Activated T-helper 9 cell treated with anti-CD3 and anti-CD28 coated beads, Interleukin-2, amount 50 U/mL, for 16 hours (primary cell): Measurements from ENCODE around the gene FLACC1.
"Not testable (repeated sequence)": the region's sequence is repeated elsewhere in the genome, so short reads cannot be mapped to it uniquely, and the experiment has no call there.

Source experiments
- DNase-seq: peaks from one replicate; pipeline ENCODE4 v3.0.0-alpha.2; 2020; ENCODE audit warnings: low read depth

The FLACC1 gene

DNA sequence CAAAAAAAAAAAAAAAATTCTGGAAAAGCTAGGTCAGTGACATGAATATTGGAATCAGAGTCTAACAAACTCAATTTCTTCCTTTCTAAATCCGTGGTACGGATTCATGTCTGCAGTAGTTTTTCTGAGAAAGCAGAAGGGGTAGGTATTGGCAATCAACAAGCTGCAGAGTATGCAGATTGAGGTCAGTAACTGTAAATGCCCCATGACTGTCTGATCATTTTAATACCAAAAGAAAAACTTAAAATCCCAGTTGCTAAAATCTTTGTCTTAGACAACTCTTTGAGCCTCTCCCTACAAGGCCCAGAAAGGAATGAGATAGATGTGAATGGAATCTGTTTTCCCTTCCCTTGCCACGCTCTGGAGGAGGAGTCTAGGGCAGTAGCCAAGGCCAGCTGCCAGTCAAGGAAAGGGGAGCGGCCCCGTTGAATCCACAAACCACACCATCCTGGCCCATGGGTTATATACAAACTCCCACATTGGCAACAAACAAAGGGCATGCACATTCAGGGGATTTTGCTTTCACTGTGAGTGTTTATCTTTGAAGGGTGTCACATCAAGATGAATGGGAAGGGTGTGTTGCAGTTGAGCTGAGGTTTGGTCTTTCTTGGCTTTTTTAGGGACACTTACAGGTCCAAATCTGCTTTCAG lies 102.9 kb downstream of the FLACC1 start:
- DNase-seq: no peak

DNA sequence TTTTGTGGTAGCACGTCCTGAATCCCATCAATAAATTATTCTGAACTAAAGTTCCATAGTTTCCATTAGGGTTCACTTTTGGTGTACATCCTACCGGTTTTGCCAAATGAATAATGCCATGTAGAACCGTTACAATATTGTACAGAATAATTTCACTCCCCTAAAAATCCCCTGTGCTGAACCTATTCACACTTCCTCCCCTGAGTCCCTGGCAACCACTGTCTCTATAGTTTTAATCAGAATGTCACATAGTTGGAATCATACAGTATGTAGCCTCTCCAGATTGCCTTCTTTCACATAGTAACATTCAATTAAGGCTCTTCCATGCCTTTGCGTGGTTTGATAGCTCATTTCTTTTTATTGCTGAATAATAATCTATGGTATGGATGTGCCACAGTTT lies 106.4 kb downstream of the FLACC1 start:
- DNase-seq: no peak

DNA sequence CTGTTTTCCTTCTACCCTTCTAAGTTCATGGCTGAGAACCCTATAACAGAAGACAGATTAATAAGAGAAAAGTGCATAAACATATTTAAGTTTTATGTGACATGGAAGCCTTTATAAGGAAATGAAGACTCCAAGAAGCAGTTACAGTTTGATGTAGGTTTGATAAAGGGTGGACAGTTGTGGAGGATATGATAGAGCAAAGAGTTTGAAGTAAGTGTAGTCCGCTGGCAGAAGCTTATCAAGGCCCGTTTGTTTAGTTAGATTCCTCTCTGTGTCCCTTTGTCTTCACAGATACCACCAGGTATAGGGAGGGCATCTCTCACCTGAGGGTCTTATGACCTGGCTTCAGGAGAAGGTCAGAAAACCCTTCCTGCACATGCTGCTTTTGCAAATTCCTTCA lies 107.3 kb downstream of the FLACC1 start:
- DNase-seq: no peak

DNA sequence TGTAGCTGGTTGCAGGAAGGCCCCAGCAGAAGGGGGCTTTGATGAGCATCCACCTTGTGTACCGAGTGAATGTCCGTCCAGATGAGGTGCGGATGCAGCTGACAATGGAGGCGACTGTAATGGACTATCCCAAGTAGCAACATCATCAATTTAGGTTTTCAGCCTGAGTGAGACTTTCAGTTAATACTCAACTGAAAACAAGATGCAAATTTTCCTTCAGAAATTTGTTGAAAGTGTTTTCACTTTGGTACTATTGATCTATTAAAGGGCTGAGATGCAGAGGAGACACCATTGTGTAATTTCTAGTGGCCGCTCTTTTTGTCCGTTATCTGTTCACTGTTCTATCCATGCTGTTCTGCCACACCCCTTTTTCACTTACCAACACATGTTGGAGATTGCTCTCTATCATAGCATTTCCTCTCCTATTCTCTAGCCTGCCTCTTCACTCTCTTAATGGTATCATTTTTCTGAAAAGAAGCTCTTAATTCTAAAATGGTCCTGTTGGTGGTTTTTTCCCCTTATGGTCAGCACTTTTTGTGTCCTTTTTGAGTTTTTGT lies 108.8 kb downstream of the FLACC1 start:
- DNase-seq: no peak

DNA sequence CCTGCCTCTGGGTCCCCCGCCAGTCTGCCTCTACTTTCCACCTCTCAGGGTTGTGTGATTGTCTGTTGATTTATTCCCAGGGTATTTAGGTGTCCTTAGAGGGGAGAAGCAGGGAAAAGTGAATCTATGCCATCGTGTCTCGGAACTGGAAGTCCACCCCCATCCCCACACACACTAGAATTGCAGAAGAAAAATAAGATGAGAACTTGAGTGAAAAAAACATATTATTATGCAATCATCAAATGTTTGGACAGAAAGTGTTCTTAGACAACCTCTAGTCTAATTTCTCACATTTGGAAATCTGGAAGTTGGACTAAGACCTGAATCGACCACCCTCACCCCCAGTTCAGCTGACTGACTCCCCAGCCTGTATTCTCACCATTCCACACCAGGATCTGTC lies 110.9 kb downstream of the FLACC1 start:
- DNase-seq: no peak

DNA sequence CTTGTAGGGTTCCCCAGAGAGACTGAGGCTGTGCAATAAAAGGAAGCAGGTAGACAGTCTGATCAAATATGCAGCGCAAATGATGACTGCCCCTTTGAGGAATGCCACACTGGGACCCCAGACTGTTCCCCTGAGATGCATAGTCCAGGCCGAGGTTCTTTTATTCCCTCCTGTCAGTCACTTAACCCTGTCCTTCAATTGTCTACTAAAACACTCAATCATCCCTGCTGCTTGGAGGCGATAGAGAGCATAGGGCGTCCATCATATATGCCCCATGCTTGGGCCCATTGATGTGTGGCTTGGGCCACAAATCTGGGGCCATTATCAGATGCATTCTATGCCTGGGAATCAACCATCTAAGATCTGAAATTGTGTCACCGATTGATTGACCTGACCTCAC lies 112.3 kb downstream of the FLACC1 start:
- no peak for DNase-seq

DNA sequence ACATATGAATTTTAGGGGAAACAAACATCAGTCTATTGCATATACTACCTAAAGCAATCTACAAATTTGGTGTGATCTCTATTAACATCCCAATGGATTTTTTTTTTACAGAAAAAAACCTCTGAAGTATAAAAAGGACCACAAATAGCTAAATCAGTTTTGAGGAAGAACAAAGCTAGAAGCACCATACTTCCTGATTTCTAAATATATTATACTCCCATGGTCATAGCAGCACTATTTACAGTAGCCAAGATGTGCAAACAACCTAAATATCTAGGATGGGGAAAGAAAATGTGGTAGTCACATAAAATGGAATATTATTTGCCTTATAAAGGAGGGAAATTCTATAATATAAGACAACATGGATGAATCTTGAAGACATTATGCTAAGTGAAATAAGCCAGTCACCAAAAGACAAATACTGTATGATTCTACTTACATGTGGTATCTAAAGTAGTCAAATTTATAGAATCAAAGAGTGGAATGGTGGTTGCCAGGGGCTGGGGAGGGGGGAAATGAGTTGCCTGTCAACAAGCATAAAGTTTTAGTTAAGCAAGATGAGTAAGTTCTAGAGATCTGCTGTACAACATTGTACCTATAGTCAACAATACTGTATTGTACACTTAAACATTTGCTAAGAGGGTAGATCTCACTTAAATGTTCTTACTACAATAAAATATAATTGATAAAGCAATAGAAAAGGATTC lies 114.4 kb downstream of the FLACC1 start:
- no peak for DNase-seq

DNA sequence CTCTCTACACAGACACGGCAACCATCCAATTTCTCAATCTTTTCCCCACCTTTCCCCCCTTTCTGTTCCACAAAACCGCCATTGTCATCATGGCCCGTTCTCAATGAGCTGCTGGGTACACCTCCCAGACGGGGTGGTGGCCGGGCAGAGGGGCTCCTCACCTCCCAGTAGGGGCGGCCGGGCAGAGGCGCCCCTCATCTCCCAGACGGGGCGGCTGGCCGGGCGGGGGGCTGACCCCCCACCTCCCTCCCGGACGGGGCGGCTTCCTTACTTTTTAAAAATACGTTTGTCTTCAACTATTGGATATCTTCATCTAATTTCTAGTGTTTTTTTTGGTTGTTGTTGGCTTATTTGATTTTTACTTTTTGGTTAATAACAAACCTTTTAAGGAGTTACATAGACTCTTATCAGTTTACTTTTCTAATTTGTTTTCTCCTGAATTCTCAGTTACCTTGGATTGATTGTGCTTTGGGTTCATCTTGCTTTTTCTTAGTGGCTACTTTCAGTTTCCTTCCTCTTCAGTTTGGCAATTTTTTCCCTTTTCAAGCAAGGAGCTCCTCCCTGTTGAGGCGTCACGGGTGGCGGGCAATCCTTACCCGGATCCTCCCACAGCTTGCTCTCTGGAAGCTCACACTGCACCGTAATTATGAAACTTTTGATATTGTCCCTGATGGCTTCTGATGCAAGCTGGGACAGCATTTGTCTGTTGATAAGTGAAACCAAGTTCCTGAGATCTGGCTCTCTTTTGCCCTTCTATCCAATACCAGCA lies 117.8 kb downstream of the FLACC1 start:
- not testable (repeated sequence) for DNase-seq
